NCI-H69 (cell line): Measurements from ENCODE around the gene SGK1.
A peak's percentile ranks its signal among the peaks of the same experiment; 100 is the strongest.
"Not testable (repeated sequence)": the region's sequence is repeated elsewhere in the genome, so short reads cannot be mapped to it uniquely, and the experiment has no call there.

Experiments
- DNase-seq: peaks from one replicate; lab custom pipeline; 2025; lab: John Stamatoyannopoulos, UW

The SGK1 gene

GRCh38 chr6:134304381-134304780, 13.5 kb downstream of the SGK1 start:
- DNase-seq = not testable (repeated sequence)

- DNase-seq = no peak
These were observed 14.0 kb downstream of the SGK1 start for GRCh38 chr6:134303891-134304290.

- DNase-seq = no peak
These were observed 18.7 kb downstream of the SGK1 start for GRCh38 chr6:134299236-134299635.

GRCh38 chr6:134296762-134297161, 21.1 kb downstream of the SGK1 start:
- no peak for DNase-seq

GRCh38 chr6:134295953-134296553, 21.9 kb downstream of the SGK1 start:
- peak; percentile 6 for DNase-seq

GRCh38 chr6:134293659-134294161, 24.2 kb downstream of the SGK1 start:
- DNase-seq = no peak

GRCh38 chr6:134291156-134291555, 26.8 kb downstream of the SGK1 start:
- DNase-seq = no peak

- DNase-seq = no peak
These were observed 28.7 kb downstream of the SGK1 start for GRCh38 chr6:134289204-134289575.

- no peak for DNase-seq
These were observed 29.2 kb downstream of the SGK1 start for GRCh38 chr6:134288538-134289203.

- DNase-seq = no peak
These were observed 29.9 kb downstream of the SGK1 start for GRCh38 chr6:134287859-134288537.

- no peak for DNase-seq
These were observed 35.1 kb downstream of the SGK1 start for GRCh38 chr6:134282816-134283215.

- no peak for DNase-seq
These were observed 36.5 kb downstream of the SGK1 start for GRCh38 chr6:134281388-134281787.

GRCh38 chr6:134278000-134278399, 39.9 kb downstream of the SGK1 start:
- no peak for DNase-seq

GRCh38 chr6:134276891-134277377, 41.0 kb downstream of the SGK1 start:
- DNase-seq = not testable (repeated sequence)

- DNase-seq = no peak
These were observed 45.5 kb downstream of the SGK1 start for GRCh38 chr6:134272374-134272773.

- peak; percentile 7 for DNase-seq
These were observed 50.0 kb downstream of the SGK1 start for GRCh38 chr6:134267917-134268361.

- no peak for DNase-seq
These were observed 51.1 kb downstream of the SGK1 start for GRCh38 chr6:134266776-134267175.

GRCh38 chr6:134261766-134262165, 56.1 kb downstream of the SGK1 start:
- DNase-seq = no peak

GRCh38 chr6:134258849-134259306, 59.0 kb downstream of the SGK1 start:
- DNase-seq = no peak

- DNase-seq = no peak
These were observed 60.4 kb downstream of the SGK1 start for GRCh38 chr6:134257516-134257915.

- no peak for DNase-seq
These were observed 61.0 kb downstream of the SGK1 start for GRCh38 chr6:134256862-134257261.

- not testable (repeated sequence) for DNase-seq
These were observed 62.6 kb downstream of the SGK1 start for GRCh38 chr6:134255280-134255679.

GRCh38 chr6:134254118-134254517, 63.8 kb downstream of the SGK1 start:
- DNase-seq = no peak
